Measurements from ENCODE around the gene SLC17A4. TPM values are rescaled to one million over a fixed set of nuclear protein-coding genes. Genes with fewer than 3 reads are reported as not detected.
A peak's percentile ranks its signal among the peaks of the same experiment; 100 is the strongest.

Gene SLC17A4
- under 1 TPM; 0.24 to 0.37 TPM for total RNA-seq
- 0.45 TPM for polyA plus RNA-seq (ENCODE audit: insufficient read depth, low read depth, low replicate concordance)
- long read RNA-seq, donor 1: 0 reads
- long read RNA-seq, donor 2: 0 reads

- Histone ChIP-seq H3K27me3 (no peaks in the 10 kb centered on the region), H3K36me3 (ENCODE audit: low read depth, missing control alignments) (no peaks in the 10 kb centered on the region), H3K4me1 (no peaks in the 10 kb centered on the region), H3K27ac (no peak within 1 kb of the TSS), H3K9me3 (no peaks in the 10 kb centered on the region), H3K4me3 (no peak within 1 kb of the TSS)
- intact Hi-C loops (cut with DNase I; ENCODE audit: low total_unique reads): no loop called here
- no peak for DNase-seq
- TF ChIP-seq CTCF (IDR thresholded peaks at IDR 0.05) (no peak), POLR2A (IDR thresholded peaks at IDR 0.05) (no peak)
Measured at GRCh38 chr6:25754535-25754934, at the start of gene SLC17A4. Gene SLC17A4, plus strand, starts transcription at chr6:25754742. Its CDS starts 7,221 bp downstream, at chr6:25761963.

GRCh38 chr6:25706314-25707014 is 48.1 kb upstream of the SLC17A4 start:
- Histone ChIP-seq H3K9me3 (no peaks in the 10 kb centered on the region), H3K36me3 (ENCODE audit: low read depth, missing control alignments) (no peaks in the 10 kb centered on the region), H3K4me3 (no peak overlapping the region), H3K27me3 (no peaks in the 10 kb centered on the region), H3K27ac (no peak overlapping the region), H3K4me1 (no peaks in the 10 kb centered on the region)
- intact Hi-C loops (cut with DNase I; ENCODE audit: low total_unique reads): no loop called here
- DNase-seq: no peak
- WGBS, 2 donors: 80 to 87% methylated on average over 6 of the region's 6 CpGs
- TF ChIP-seq POLR2A (IDR thresholded peaks at IDR 0.05): no peak
- TF ChIP-seq CTCF (IDR thresholded peaks at IDR 0.05): no peak

GRCh38 chr6:25709761-25710160 is 44.8 kb upstream of the SLC17A4 start:
- intact Hi-C loops (cut with DNase I; ENCODE audit: low total_unique reads): no loop called here
- no peaks in the 10 kb centered on the region for H3K36me3 ChIP-seq (ENCODE audit: low read depth, missing control alignments)
- no peaks in the 10 kb centered on the region for H3K27me3 ChIP-seq
- no peak overlapping the region for H3K27ac ChIP-seq
- DNase-seq: no peak
- H3K9me3 ChIP-seq: no peaks in the 10 kb centered on the region
- H3K4me3 ChIP-seq: peak overlapping the region in 1 of 2 donors; percentile 20
- no peak for TF ChIP-seq CTCF (IDR thresholded peaks at IDR 0.05)
- TF ChIP-seq POLR2A (IDR thresholded peaks at IDR 0.05): no peak
- 59 to 85% methylated on average over 10 of the region's 10 CpGs for WGBS, 2 donors
- no peaks in the 10 kb centered on the region for H3K4me1 ChIP-seq

GRCh38 chr6:25710287-25710686 is 44.3 kb upstream of the SLC17A4 start:
- no peak for TF ChIP-seq CTCF (IDR thresholded peaks at IDR 0.05)
- no peak for TF ChIP-seq POLR2A (IDR thresholded peaks at IDR 0.05)
- Histone ChIP-seq H3K4me1 (no peaks in the 10 kb centered on the region), H3K36me3 (ENCODE audit: low read depth, missing control alignments) (no peaks in the 10 kb centered on the region), H3K27me3 (no peaks in the 10 kb centered on the region), H3K4me3 (peak overlapping the region in 1 of 2 donors; percentile 20), H3K9me3 (no peaks in the 10 kb centered on the region), H3K27ac (no peak overlapping the region)
- intact Hi-C loops (cut with DNase I; ENCODE audit: low total_unique reads): no loop called here
- WGBS, 2 donors: 53 to 54% methylated on average over 13 to 14 of the region's 14 CpGs
- peak; percentile 84 for DNase-seq

GRCh38 chr6:25713824-25714223 is 40.7 kb upstream of the SLC17A4 start:
- WGBS, 2 donors: 38 to 47% methylated on average over 1 of the region's 1 CpG
- H3K9me3 ChIP-seq: no peaks in the 10 kb centered on the region
- no peak overlapping the region for H3K4me3 ChIP-seq
- no peaks in the 10 kb centered on the region for H3K4me1 ChIP-seq
- no peaks in the 10 kb centered on the region for H3K36me3 ChIP-seq (ENCODE audit: low read depth, missing control alignments)
- H3K27me3 ChIP-seq: no peaks in the 10 kb centered on the region
- H3K27ac ChIP-seq: no peak overlapping the region
- intact Hi-C loops (cut with DNase I; ENCODE audit: low total_unique reads): no loop called here
- TF ChIP-seq POLR2A (IDR thresholded peaks at IDR 0.05) (no peak), CTCF (IDR thresholded peaks at IDR 0.05) (no peak)
- no peak for DNase-seq
